Thyroid gland (tissue), 4 donors: Measurements from ENCODE around the gene TRABD2B.

ENCODE experiments used
- CTCF ChIP-seq, 6 experiments: fragments of 200-600 bp in 3 of 6; fragments of 450-650 bp in 3 of 6; sonication (generic) in 3 of 6; IDR thresholded peaks; one replicate each; pipeline ENCODE4 v1.5.1; 2016 to 2019; ENCODE audit warnings: antibody characterized with exemption in 6 of 6, mild to moderate bottlenecking in 2 of 6, inconsistent platforms in 1 of 6, moderate library complexity in 1 of 6
- POLR2A ChIP-seq, 2 donors: fragments of 450-650 bp; IDR thresholded peaks; one replicate each; pipeline ENCODE4 v1.6.1; 2017; ENCODE audit warnings: antibody characterized with exemption in 2 of 2, mild to moderate bottlenecking in 2 of 2, moderate library complexity in 1 of 2

- no peak for TF ChIP-seq CTCF (IDR thresholded peaks at IDR 0.05)
- no peak for TF ChIP-seq POLR2A (IDR thresholded peaks at IDR 0.05)
Observed at GRCh38 chr1:47893412-47893811, 103.8 kb downstream of the TRABD2B start.
